B cell (primary cell): ENCODE data around the gene GFM2. TPM values are rescaled to one million over a fixed set of nuclear protein-coding genes. Genes with fewer than 3 reads are reported as not detected.

Experiments
- ATAC-seq: fragments of 200-7000 bp; cut with Tn5 transposase; one replicate; pipeline ENCODE4 v1.10.0; 2021; ENCODE audit warnings: low read depth, mild to moderate bottlenecking, moderate number of reproducible peaks, moderate library complexity
- CTCF ChIA-PET: fragments of 350-600 bp; sonication (Branson Sonifier 250); formaldehyde crosslinking; loops from one replicate; lab custom pipeline; 2021; ENCODE audit warnings: antibody characterized with exemption, inconsistent platforms; lab: Charles Lee
- POLR2A ChIA-PET: fragments of 350-600 bp; sonication (Branson Sonifier 250); formaldehyde crosslinking; loops from one replicate; lab custom pipeline; 2021; ENCODE audit warnings: antibody characterized with exemption; lab: Charles Lee
- DNase-seq: peaks from one replicate; pipeline ENCODE4 v3.0.0; 2013
- H2AFZ ChIP-seq: 2 replicates; pipeline ENCODE4 v1.6.1; 2012; ENCODE audit warnings: mild to moderate bottlenecking, low read depth, low read length; ENCODE audit not compliant: insufficient read depth, poor library complexity, severe bottlenecking
- H3K27ac ChIP-seq, 2 donors: 1 replicate in 1 of 2; 2 replicates in 1 of 2; pipeline ENCODE4 v1.5.1; 2012 to 2013; ENCODE audit warnings: low read length in 2 of 2, mild to moderate bottlenecking in 2 of 2, moderate library complexity in 1 of 2
- H3K27me3 ChIP-seq, 4 experiments: fragments of 200-600 bp in 1 of 4; sonication (generic) in 1 of 4; replicated peaks in 1 of 4; 1 replicate in 2 of 4; 2 replicates in 2 of 4; pipeline versions ENCODE4 v1.6.1 to v1.7.0; 2013 to 2016; ENCODE audit warnings: low read length in 3 of 4, mild to moderate bottlenecking in 2 of 4, mixed read lengths in 1 of 4, moderate library complexity in 1 of 4; ENCODE audit not compliant: insufficient read depth in 4 of 4, control insufficient read depth in 3 of 4; ENCODE audit errors: control extremely low read depth in 1 of 4
- H3K36me3 ChIP-seq, 2 experiments: replicated peaks in 1 of 2; 1 replicate in 1 of 2; 2 replicates in 1 of 2; pipeline versions ENCODE4 v1.6.1 to v1.7.1; 2013; ENCODE audit warnings: low read length in 1 of 2; ENCODE audit not compliant: insufficient read depth in 2 of 2, control insufficient read depth in 1 of 2; ENCODE audit errors: control extremely low read depth in 1 of 2, extremely low read depth in 1 of 2
- H3K4me1 ChIP-seq, 2 donors: fragments of 200-600 bp in 1 of 2; sonication (generic) in 1 of 2; 1 replicate in 1 of 2; 2 replicates in 1 of 2; pipeline versions ENCODE4 v1.5.1 to v1.6.1; 2013 to 2017; ENCODE audit warnings: low read length in 2 of 2; ENCODE audit not compliant: control insufficient read depth in 2 of 2, insufficient read depth in 2 of 2
- H3K4me2 ChIP-seq: replicated peaks from 2 replicates; pipeline ENCODE3; 2012; ENCODE audit warnings: mild to moderate bottlenecking, low read depth, low read length; ENCODE audit not compliant: poor library complexity, severe bottlenecking
- H3K4me3 ChIP-seq, 5 experiments: fragments of 200-600 bp in 1 of 5; sonication (generic) in 1 of 5; 1 replicate in 3 of 5; 2 replicates in 2 of 5; pipeline versions ENCODE4 v1.5.1 to v1.7.0; 2011 to 2016; ENCODE audit warnings: low read length in 4 of 5, mild to moderate bottlenecking in 4 of 5, low read depth in 2 of 5, control low read depth in 1 of 5, moderate library complexity in 1 of 5; ENCODE audit not compliant: insufficient read depth in 1 of 5; ENCODE audit errors: control extremely low read depth in 1 of 5, extremely low read depth in 1 of 5
- H3K79me2 ChIP-seq: fragments of 200-600 bp; sonication (generic); one replicate; pipeline ENCODE4 v1.6.0; 2016; ENCODE audit warnings: low read length; ENCODE audit not compliant: control insufficient read depth, insufficient read depth
- H3K9ac ChIP-seq: fragments of 200-600 bp; sonication (generic); 2 replicates; pipeline ENCODE4 v1.6.1; 2017; ENCODE audit warnings: mild to moderate bottlenecking, low read length, moderate library complexity
- H3K9me3 ChIP-seq, 3 donors: one replicate each; pipeline versions ENCODE4 v1.6.1 to v1.7.1; 2013; ENCODE audit warnings: low read length in 2 of 3; ENCODE audit not compliant: control insufficient read depth in 2 of 3, insufficient read depth in 1 of 3; ENCODE audit errors: control extremely low read depth in 1 of 3
- H4K20me1 ChIP-seq: 2 replicates; pipeline ENCODE4 v1.6.0; 2012; ENCODE audit warnings: mild to moderate bottlenecking, low read length; ENCODE audit not compliant: insufficient read depth, control insufficient read depth, poor library complexity, severe bottlenecking
- H3K27ac Mint-ChIP-seq: one replicate; pipeline ENCODE4 v1.8.0; 2021; ENCODE audit warnings: mixed read lengths
- H3K27me3 Mint-ChIP-seq: one replicate; pipeline ENCODE4 v1.8.0; 2021; ENCODE audit warnings: mixed read lengths
- H3K4me1 Mint-ChIP-seq: one replicate; pipeline ENCODE4 v1.8.0; 2021; ENCODE audit warnings: mixed read lengths
- H3K4me3 Mint-ChIP-seq: one replicate; pipeline ENCODE4 v1.8.0; 2021; ENCODE audit warnings: mixed read lengths
- H3K9me3 Mint-ChIP-seq: one replicate; pipeline ENCODE4 v1.8.0; 2022; ENCODE audit warnings: mixed read lengths; ENCODE audit not compliant: insufficient read depth
- EZH2 ChIP-seq: IDR thresholded peaks from 2 replicates; pipeline ENCODE4 v1.6.1; 2012; ENCODE audit warnings: borderline replicate concordance, low read depth, mild to moderate bottlenecking, moderate library complexity, low read length; ENCODE audit not compliant: insufficient read depth, poor library complexity, severe bottlenecking
- WGBS: methylation state at CpG from one replicate; pipeline ENCODE4 v1.1.5; 2013; ENCODE audit warnings: missing lambda C conversion rate; ENCODE audit not compliant: insufficient coverage; 5-methylcytosine and 5-hydroxymethylcytosine counted together
- intact Hi-C: fragments of 100-400 bp; cut with micrococcal nuclease; formaldehyde crosslinking; loops from one replicate; pipeline ENCODE4 v1.10.0; 2022
- polyA plus RNA-seq: library from polyadenylated mRNA; depleted of rRNA; stranded (reverse); fragments of >200 nt; gene quantifications from 2 replicates; pipeline ENCODE4 v1.2.3, GENCODE V29; 2012
- total RNA-seq, 2 donors: library from RNA; stranded (reverse); fragments of 120-200 nt in 1 of 2; gene quantifications; 1 replicate in 1 of 2; 2 replicates in 1 of 2; pipeline versions ENCODE4 v1.2.3 to v1.2.4, GENCODE V29; 2013 to 2022
- TF ChIP-seq, protein P1 (sequence below): fragments of 200-600 bp; IDR thresholded peaks from one replicate; pipeline ENCODE4 v1.8.0; 2022; ENCODE audit warnings: antibody characterized with exemption, mild to moderate bottlenecking

The GFM2 gene
- total and polyA plus RNA-seq, 2 donors (not counting 1 experiment from before 2014, with no cell fraction given) = 11.0 to 28.5 TPM

DNA sequence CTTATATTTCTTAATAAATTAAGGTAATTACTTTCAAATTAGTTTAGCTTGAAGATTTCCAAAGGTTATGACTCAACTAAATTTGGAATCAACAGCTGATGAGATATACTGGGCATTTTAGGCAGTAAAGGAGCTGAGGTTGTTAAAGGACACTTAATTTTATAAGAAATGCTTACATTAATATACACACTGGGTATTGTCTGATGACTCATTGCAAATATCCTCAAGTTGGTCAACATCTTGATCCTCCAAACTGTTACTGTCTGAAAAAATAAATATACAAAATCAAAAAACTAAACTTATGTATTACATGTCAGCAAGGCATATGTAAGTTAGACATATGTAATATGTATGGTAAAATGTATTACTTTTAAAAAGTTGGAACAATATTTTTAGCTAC is 3.4 kb downstream of the GFM2 start:
- ChIA-PET CTCF (interaction anchor here (1.1 kb wide), 1 partner anchor 13 kb away, joined by 5 read pairs; no protein-coding TSS in a partner anchor), POLR2A (no interaction called here)
- Histone ChIP-seq H3K4me2 (no peak overlapping the region), H3K36me3 (peaks cover 5 to 24% of the 10 kb centered on the region in 2 experiments), H4K20me1 (peaks cover 15% of the 10 kb centered on the region), H3K27ac (no peak overlapping the region), H3K27me3 (no peaks in the 10 kb centered on the region), H3K9ac (no peak overlapping the region), H3K9me3 (no peaks in the 10 kb centered on the region), H2AFZ (no peak overlapping the region), H3K79me2 (peaks cover 47% of the 10 kb centered on the region), H3K4me3 (no peak overlapping the region), H3K4me1 (peaks cover 20 to 21% of the 10 kb centered on the region in 2 donors)
- no peak overlapping the region for H3K27ac Mint-ChIP-seq
- TF ChIP-seq EZH2 = no peak
- TF ChIP-seq, protein P1, sequence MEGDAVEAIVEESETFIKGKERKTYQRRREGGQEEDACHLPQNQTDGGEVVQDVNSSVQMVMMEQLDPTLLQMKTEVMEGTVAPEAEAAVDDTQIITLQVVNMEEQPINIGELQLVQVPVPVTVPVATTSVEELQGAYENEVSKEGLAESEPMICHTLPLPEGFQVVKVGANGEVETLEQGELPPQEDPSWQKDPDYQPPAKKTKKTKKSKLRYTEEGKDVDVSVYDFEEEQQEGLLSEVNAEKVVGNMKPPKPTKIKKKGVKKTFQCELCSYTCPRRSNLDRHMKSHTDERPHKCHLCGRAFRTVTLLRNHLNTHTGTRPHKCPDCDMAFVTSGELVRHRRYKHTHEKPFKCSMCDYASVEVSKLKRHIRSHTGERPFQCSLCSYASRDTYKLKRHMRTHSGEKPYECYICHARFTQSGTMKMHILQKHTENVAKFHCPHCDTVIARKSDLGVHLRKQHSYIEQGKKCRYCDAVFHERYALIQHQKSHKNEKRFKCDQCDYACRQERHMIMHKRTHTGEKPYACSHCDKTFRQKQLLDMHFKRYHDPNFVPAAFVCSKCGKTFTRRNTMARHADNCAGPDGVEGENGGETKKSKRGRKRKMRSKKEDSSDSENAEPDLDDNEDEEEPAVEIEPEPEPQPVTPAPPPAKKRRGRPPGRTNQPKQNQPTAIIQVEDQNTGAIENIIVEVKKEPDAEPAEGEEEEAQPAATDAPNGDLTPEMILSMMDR = no peak
- H3K4me1 Mint-ChIP-seq = peaks cover 27% of the 10 kb centered on the region
- no peaks in the 10 kb centered on the region for H3K27me3 Mint-ChIP-seq
- no peaks in the 10 kb centered on the region for H3K9me3 Mint-ChIP-seq
- intact Hi-C loops = loop anchor here (10.0 kb wide), 1 partner anchor 1949 kb away; the partner anchor contains the start of gene TNPO1
- no peak overlapping the region for H3K4me3 Mint-ChIP-seq
- ATAC-seq = no peak
- no peak for DNase-seq

- Histone ChIP-seq H3K4me3 (no peak overlapping the region), H3K79me2 (peaks cover 40% of the 10 kb centered on the region), H3K4me1 (peaks cover 14% of the 10 kb centered on the region in 2 donors), H2AFZ (no peak overlapping the region), H4K20me1 (peaks cover 9% of the 10 kb centered on the region), H3K27ac (no peak overlapping the region), H3K27me3 (no peaks in the 10 kb centered on the region), H3K36me3 (peaks cover 5 to 33% of the 10 kb centered on the region in 2 experiments), H3K4me2 (no peak overlapping the region), H3K9me3 (no peaks in the 10 kb centered on the region), H3K9ac (no peak overlapping the region)
- Mint-ChIP-seq H3K9me3 (no peaks in the 10 kb centered on the region), H3K4me1 (peaks cover 20% of the 10 kb centered on the region), H3K4me3 (no peak overlapping the region), H3K27ac (no peak overlapping the region), H3K27me3 (no peaks in the 10 kb centered on the region)
- TF ChIP-seq, protein P1 = no peak
- TF ChIP-seq EZH2 = no peak
- DNase-seq = no peak
- WGBS = no CpG with 5 or more reads among the region's 2 CpGs
- intact Hi-C loops = loop anchor here (10.0 kb wide), 1 partner anchor 1948 kb away; the partner anchor contains the start of gene TNPO1
- ChIA-PET POLR2A (no interaction called here), CTCF (interaction anchor here (0.6 to 1.2 kb wide), 2 partner anchors 11 to 12 kb away, joined by 3 to 4 read pairs; no protein-coding TSS in a partner anchor)
- no peak for ATAC-seq
Measured at GRCh38 chr5:74762599-74762998, 4.3 kb downstream of the GFM2 start.
